ENCODE results near the gene PCYT2.
A peak's percentile ranks its signal among the peaks of the same experiment; 100 is the strongest.

DNA sequence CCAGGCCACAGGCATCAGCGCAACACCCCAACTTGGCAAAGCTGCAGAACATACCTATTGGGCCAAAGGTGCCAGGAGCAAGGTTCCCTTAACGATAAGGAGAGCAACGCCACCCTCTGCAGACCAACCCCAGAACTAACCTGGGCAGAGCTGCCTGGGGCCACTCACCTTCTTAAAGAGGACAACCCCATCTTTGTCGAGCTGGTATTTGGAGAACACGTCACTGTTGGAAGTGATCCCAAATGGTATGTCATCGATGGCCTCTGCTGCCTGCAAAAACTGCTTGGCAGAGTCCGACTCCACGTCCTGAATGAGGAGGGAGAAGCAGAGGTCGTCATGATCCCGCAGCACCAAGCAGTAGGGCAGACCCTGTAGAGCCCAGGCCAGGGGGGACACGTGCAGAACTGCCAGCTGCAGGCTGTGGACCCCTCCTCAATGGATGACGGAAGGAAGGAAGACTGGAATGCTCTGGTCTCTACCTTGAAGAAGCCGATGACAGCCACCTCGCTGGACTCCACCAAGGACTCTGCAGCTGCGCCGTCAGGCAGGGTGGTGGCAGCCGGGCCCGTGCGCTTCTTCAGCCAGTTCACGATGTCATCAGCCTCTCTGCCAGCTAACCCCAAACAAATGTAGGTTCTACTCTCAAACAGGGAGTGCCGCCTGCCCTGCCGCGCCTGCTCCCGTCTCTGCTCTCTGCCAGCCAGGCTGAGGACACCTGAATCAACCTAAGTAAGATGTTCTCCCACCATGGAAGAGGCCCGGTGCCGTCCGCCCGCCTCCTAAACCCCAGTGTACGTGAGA lies 56.0 kb downstream of the PCYT2 start:
- TF ChIP-seq, protein P1, sequence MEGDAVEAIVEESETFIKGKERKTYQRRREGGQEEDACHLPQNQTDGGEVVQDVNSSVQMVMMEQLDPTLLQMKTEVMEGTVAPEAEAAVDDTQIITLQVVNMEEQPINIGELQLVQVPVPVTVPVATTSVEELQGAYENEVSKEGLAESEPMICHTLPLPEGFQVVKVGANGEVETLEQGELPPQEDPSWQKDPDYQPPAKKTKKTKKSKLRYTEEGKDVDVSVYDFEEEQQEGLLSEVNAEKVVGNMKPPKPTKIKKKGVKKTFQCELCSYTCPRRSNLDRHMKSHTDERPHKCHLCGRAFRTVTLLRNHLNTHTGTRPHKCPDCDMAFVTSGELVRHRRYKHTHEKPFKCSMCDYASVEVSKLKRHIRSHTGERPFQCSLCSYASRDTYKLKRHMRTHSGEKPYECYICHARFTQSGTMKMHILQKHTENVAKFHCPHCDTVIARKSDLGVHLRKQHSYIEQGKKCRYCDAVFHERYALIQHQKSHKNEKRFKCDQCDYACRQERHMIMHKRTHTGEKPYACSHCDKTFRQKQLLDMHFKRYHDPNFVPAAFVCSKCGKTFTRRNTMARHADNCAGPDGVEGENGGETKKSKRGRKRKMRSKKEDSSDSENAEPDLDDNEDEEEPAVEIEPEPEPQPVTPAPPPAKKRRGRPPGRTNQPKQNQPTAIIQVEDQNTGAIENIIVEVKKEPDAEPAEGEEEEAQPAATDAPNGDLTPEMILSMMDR (IDR thresholded peaks at IDR 0.05): peak; percentile 23
- no peak for TF ChIP-seq EZH2 (IDR thresholded peaks at IDR 0.05)
- no peak for TF ChIP-seq EZH2phosphoT487 (IDR thresholded peaks at IDR 0.05)

Measured in neural progenitor cell (in vitro differentiated cells).